DMS53 (cell line): ENCODE results near the gene C9orf78.

Experiments used
- DNase-seq: peaks from one replicate; lab custom pipeline; 2025; lab: John Stamatoyannopoulos, UW

C9orf78 gene

GRCh38 chr9:129867136-129868022, 32.3 kb upstream of the C9orf78 start:
- DNase-seq = no peak

GRCh38 chr9:129866394-129867135, 31.5 kb upstream of the C9orf78 start:
- DNase-seq = no peak

GRCh38 chr9:129865668-129866320, 30.7 kb upstream of the C9orf78 start:
- DNase-seq = no peak

- no peak for DNase-seq
Observed at GRCh38 chr9:129864991-129865647, 30.0 kb upstream of the C9orf78 start.

DNA sequence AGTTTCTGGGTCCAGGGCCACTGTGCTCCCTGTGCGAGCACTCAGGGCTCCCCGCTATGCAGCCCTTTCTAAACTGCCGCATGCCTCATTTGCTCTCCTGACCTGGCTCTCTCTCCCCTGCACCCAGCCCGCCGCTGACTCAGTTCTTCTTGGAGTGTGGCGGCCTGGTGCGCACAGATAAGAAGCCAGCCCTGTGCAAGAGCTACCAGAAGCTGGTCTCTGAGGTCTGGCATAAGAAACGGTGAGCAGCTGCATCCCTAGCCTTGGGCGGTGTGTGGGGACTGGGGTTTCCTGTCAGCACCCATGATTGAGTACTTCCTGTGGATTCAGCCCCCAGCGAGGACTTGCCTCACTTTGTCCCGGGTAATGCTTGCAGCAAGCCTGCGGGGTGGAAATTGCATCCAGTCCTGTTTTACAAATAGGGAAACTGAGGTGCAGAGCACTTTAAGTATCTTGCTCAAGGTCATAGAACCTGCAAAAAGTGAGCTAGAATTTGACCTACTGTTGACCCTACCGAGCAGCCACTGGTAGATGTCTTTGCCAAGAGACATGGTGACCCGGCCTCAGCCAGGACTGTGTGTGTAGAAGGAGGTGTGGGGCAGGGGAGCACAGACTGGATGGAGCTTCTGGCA, 28.1 kb upstream of the C9orf78 start:
- DNase-seq = no peak

DNA sequence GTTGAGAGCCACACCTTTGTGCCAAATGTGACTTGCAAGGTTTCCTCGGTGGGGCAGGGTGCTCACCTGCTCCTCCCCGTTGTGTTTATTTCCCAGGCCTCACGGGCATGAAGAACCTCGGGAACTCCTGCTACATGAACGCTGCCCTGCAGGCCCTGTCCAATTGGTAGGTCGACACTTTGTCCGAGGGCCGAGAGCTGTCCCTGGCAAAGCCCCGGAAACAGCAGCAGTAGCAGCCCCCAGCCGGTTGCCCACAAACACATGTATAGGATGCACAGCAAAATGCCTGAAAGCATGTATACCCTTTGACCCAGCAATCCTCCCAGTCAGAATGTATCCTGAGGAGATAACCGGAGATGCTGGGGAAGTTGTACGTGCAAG, 26.4 kb upstream of the C9orf78 start:
- DNase-seq = no peak

GRCh38 chr9:129860653-129861446, 25.8 kb upstream of the C9orf78 start:
- DNase-seq = no peak

GRCh38 chr9:129858167-129858962, 23.3 kb upstream of the C9orf78 start:
- DNase-seq = no peak

GRCh38 chr9:129857207-129857606, 22.1 kb upstream of the C9orf78 start:
- no peak for DNase-seq

- DNase-seq = no peak
Observed at GRCh38 chr9:129854588-129855110, 19.6 kb upstream of the C9orf78 start.

DNA sequence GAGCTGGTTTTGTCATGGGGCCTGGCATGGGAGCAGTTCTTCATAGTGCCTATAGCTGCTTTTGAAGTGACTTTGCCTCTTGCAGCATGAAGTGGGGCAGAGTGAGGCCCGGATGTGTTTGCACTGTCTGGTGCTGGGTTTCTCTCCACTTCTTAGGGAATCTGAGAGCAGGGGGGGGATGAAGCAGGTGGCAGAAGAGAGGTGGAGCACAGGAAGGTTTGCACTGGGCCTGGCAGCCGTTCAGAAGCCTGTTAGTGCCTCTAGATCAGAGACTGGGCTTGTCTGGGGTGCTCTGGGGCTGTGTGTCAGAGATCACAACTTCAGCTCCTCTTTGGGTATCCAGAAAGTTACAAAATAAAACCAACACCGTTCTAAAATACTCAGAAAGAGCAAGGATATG, 18.5 kb upstream of the C9orf78 start:
- DNase-seq = no peak

DNA sequence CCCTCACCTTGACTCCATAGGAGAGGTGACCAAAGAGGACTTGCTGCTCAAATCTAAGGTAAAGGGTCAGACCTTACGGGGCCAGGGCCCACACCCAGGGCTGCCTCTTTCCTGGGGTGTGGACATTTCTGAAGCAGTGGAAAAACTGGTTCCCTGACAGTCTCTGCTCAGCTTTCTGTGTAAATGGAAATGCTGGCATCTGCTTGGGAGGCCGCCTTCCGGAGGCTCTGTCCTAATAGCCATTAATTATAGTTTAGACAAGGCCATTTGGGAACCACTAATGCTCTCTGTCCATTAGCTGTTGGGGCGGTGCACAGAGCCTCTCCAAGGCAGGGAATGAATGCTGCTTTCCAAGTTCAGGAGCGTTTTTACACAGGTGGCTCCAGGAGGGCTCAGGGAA, 17.5 kb upstream of the C9orf78 start:
- no peak for DNase-seq

- no peak for DNase-seq
Observed at GRCh38 chr9:129851821-129852220, 16.7 kb upstream of the C9orf78 start.

- no peak for DNase-seq
Observed at GRCh38 chr9:129850821-129851550, 15.9 kb upstream of the C9orf78 start.

GRCh38 chr9:129849901-129850300, 14.8 kb upstream of the C9orf78 start:
- DNase-seq = no peak

GRCh38 chr9:129848712-129849441, 13.8 kb upstream of the C9orf78 start:
- DNase-seq = no peak

- no peak for DNase-seq
Observed at GRCh38 chr9:129845373-129845772, 10.3 kb upstream of the C9orf78 start.

DNA sequence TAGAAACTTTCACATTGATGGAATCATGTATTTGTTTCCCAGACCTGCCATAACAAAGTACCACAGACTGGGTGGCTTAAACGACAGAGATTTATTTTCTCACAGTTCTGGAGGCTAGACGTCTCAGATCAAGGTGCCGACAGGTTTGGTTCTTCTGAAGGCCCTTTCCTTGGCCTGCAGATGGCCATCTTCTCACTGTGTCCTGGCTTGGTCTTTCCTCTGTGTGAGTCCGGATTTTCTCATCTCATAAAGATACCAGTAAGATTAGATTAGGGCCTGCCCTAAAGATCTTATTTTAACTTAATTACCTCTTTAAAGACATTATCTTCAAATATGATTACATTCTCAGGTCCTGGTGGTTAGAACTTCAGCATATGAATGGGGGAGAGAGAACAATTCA, 6.0 kb upstream of the C9orf78 start:
- no peak for DNase-seq
